SJCRH30 (cell line): ENCODE measurements around the gene ENTPD5. TPM values are rescaled to one million over a fixed set of nuclear protein-coding genes. Genes with fewer than 3 reads are reported as not detected.
A peak's percentile ranks its signal among the peaks of the same experiment; 100 is the strongest.
"Not testable (repeated sequence)": the region's sequence is repeated elsewhere in the genome, so short reads cannot be mapped to it uniquely, and the experiment has no call there.

Source experiments
- DNase-seq, 2 experiments: peaks; one replicate each; pipeline ENCODE4 v3.0.0-alpha.2; 2015 to 2020
- H3K27ac ChIP-seq: fragments of 250-450 bp; sonication (Bioruptor Pico); 2 replicates; pipeline ENCODE4 v1.5.1; 2020; ENCODE audit warnings: mild to moderate bottlenecking, moderate library complexity
- H3K27me3 ChIP-seq: fragments of 250-450 bp; sonication (Bioruptor Pico); 2 replicates; pipeline ENCODE4 v1.5.1; 2020; ENCODE audit warnings: mild to moderate bottlenecking, moderate library complexity
- H3K36me3 ChIP-seq: fragments of 250-450 bp; sonication (Bioruptor Pico); 2 replicates; pipeline ENCODE4 v1.5.1; 2020; ENCODE audit warnings: mild to moderate bottlenecking, moderate library complexity
- H3K4me1 ChIP-seq: fragments of 250-450 bp; sonication (Bioruptor Pico); 2 replicates; pipeline ENCODE4 v1.5.1; 2020; ENCODE audit warnings: mild to moderate bottlenecking, moderate library complexity
- H3K4me3 ChIP-seq: fragments of 250-450 bp; sonication (Bioruptor Pico); 2 replicates; pipeline ENCODE4 v1.5.1; 2020; ENCODE audit warnings: mild to moderate bottlenecking, moderate library complexity
- H3K9me3 ChIP-seq: fragments of 250-450 bp; sonication (Bioruptor Pico); replicated peaks from 2 replicates; pipeline ENCODE4 v1.5.1; 2020; ENCODE audit warnings: mild to moderate bottlenecking, moderate library complexity
- total RNA-seq: library from RNA; depleted of rRNA; stranded (reverse); fragments of >200 nt; shearing (Covaris generic); gene quantifications from 2 replicates; pipeline ENCODE4 v1.2.3, GENCODE V29; 2014; rRNA removed

Gene ENTPD5
- total RNA-seq, 1 experiment from 2014 or later: 8.4 TPM

DNA sequence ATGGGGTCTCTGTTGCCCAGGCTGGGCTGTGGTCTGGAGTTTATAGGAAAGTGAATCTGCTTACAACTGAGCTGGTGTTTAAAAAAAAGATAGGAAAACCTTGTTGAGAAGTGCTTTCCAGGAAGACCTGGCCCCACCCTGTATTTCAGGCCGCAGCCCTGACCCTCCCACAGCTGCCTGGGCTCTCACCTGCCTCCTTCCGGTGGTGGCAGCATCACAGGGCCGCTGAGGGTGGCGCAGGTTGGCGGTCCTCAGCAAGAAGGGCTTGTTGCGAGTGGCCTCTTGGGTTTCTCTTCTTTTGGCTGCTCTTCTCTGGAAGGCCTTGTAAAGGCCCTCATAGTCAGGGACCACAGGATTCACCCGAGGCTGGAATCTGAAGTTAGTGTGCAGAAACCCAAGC is 76.9 kb downstream of the ENTPD5 start:
- DNase-seq: no peak
- Histone ChIP-seq H3K27me3 (no peaks in the 10 kb centered on the region), H3K36me3 (no peaks in the 10 kb centered on the region)

DNA sequence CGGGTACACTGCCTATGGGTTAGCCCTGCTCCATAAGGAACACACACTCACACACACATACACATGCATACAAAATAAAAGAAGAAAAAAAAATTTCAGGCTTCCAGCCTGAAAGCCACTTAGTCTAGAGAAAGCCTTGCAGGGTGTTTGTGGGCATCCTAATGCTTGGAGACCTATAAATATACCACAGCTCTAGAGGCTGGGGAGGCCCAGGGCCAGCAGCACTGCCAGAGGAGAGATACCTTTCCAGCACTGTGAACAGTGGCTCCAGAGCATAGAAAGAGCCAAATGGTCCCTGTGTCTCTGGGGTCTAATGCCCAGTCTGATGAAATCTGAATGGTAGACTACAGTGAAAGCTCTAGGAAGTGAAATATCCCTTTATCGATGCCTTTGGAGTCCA is 82.1 kb downstream of the ENTPD5 start:
- Histone ChIP-seq H3K36me3 (peaks cover 22% of the 10 kb centered on the region), H3K9me3 (no peaks in the 10 kb centered on the region), H3K4me1 (no peaks in the 10 kb centered on the region), H3K4me3 (no peak overlapping the region), H3K27me3 (no peaks in the 10 kb centered on the region), H3K27ac (no peak overlapping the region)
- no peak for DNase-seq

More for the DNA sequence above, 76.9 kb downstream of the ENTPD5 start:
- no peaks in the 10 kb centered on the region for H3K4me1 ChIP-seq
- no peak overlapping the region for H3K27ac ChIP-seq
- H3K4me3 ChIP-seq: no peak overlapping the region
- no peaks in the 10 kb centered on the region for H3K9me3 ChIP-seq

DNA sequence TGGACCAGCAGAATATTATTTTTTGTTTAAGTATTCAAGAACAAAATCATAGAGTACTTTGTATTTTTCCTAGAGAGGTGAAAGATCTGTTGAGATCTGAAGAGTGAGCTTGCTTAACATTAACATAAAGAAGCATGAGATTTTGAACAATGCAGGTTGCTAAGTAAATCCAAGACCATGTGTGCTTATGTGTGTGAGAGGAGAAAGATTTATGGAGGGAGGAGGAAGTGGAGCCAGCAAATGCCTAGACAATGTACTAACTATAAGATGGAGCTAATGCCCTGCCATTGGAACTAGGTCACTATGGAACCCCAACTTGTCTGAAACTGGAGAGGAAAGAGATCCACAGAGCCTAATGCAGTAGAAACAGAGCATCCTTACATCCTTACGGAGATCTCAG is 82.5 kb downstream of the ENTPD5 start:
- no peaks in the 10 kb centered on the region for H3K27me3 ChIP-seq
- H3K36me3 ChIP-seq: peaks cover 27% of the 10 kb centered on the region
- DNase-seq: no peak
- H3K4me1 ChIP-seq: no peaks in the 10 kb centered on the region
- no peak overlapping the region for H3K4me3 ChIP-seq
- no peak overlapping the region for H3K27ac ChIP-seq
- no peaks in the 10 kb centered on the region for H3K9me3 ChIP-seq

DNA sequence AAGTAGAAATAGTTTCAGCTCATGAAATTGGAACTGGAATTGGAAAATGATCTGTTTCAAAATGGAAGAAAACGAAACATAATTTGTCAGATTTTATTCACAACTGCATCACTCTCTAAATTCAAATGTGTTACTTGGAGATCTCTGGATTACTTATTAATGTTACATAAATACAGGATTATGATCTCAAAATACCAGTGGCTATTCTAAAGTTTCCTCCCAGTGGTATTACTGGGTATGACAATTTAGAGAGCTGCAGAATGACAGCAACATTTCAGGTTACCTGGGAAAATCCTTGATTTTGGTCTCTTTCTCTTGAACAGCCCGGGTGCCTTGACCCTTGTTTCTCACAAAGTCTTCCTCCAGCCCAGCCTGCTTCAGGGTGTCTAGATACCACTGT is 83.4 kb downstream of the ENTPD5 start:
- no peaks in the 10 kb centered on the region for H3K27me3 ChIP-seq
- no peak overlapping the region for H3K27ac ChIP-seq
- DNase-seq: peak in 1 of 2 experiments; percentile 11
- no peaks in the 10 kb centered on the region for H3K9me3 ChIP-seq
- H3K4me1 ChIP-seq: no peaks in the 10 kb centered on the region
- no peak overlapping the region for H3K4me3 ChIP-seq
- peaks cover 35% of the 10 kb centered on the region for H3K36me3 ChIP-seq

DNA sequence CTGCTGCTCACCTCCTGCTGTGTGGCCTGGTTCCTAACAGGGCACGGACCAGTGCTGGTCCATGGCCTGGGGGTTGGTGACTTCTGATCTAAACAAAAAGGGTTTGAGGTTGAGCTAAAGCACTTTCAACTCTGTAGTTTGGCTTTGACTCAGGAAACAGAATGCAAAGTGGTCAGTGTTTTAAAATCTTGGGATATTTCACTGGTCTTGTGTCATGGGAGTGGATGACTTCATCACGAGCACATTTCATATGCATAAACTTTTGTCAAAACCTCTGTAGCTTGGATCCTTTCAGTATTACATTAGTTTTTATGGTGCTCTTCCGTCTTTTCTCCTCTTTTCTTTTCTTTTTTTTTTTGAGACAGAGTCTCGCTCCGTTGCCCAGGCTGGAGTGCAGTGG is 94.8 kb downstream of the ENTPD5 start:
- Histone ChIP-seq H3K4me1 (no peaks in the 10 kb centered on the region), H3K9me3 (no peaks in the 10 kb centered on the region), H3K4me3 (no peak overlapping the region), H3K27ac (no peak overlapping the region), H3K27me3 (no peaks in the 10 kb centered on the region), H3K36me3 (peaks cover 85% of the 10 kb centered on the region)
- no peak for DNase-seq

DNA sequence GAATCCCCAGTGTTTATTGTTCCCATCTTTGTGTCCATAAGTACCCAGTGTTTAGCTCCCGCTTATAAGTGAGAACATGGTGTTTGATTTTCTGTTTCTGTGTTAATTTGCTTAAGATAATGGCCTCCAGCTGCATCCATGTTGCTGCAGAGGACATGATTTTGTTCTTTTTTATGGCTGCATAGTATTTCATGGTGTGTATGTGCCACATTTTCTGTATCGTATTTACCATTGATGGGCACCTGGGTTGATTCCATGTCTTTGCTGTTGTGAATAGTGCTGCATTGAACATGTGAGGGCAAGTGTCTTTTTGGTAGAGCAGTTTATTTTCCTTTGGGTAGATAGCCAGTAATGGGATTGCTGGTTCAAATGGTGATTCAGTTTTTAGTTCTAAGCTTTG is 99.6 kb downstream of the ENTPD5 start:
- peaks cover 56% of the 10 kb centered on the region for H3K36me3 ChIP-seq
- not testable (repeated sequence) for H3K4me3 ChIP-seq, H3K9me3 ChIP-seq, H3K27me3 ChIP-seq, H3K27ac ChIP-seq, DNase-seq, H3K4me1 ChIP-seq

DNA sequence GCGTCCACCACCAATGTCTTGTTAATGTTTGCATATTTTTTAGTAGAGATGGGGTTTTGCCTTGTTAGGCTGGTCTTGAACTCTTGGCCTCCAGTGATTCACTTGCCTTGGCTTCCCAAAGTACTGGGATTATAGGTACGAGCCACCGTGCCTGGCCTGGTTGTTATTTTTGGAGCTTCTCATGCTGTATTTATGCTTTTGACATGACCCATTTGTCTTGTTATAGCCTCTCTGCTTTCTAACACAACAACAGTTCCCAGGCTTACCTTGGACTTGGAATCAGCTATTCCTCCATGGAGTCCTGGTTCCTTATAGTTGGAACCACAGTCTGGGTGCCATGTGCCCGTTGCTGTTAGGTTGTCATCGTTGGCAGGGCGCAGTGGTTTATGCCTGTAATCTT is 102.8 kb downstream of the ENTPD5 start:
- Histone ChIP-seq H3K27ac (no peak overlapping the region), H3K36me3 (peaks cover 50% of the 10 kb centered on the region), H3K4me3 (no peak overlapping the region), H3K27me3 (no peaks in the 10 kb centered on the region), H3K9me3 (no peaks in the 10 kb centered on the region), H3K4me1 (no peaks in the 10 kb centered on the region)
- no peak for DNase-seq

DNA sequence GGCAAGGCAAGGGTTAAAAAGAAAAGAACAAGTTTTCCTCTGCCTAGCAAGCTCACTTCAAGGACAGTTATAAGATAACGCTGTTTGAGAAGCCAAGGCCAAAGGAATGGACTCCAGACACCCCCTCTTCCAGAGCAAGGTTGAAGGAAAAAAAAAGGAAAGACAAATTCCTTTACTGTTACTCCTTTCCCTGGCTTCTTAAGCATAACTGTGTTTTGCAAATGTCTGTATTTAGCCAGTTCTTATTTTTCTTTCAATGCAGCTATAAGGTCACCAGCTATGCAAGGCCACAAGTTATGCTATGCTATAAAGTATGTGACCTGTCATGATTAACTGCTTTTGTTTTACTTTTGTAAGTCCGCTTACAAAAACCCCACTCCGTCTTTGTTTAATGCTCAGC is 105.8 kb downstream of the ENTPD5 start:
- Histone ChIP-seq H3K36me3 (peaks cover 45% of the 10 kb centered on the region), H3K27ac (no peak overlapping the region), H3K27me3 (no peaks in the 10 kb centered on the region), H3K4me1 (no peaks in the 10 kb centered on the region), H3K4me3 (no peak overlapping the region), H3K9me3 (no peaks in the 10 kb centered on the region)
- no peak for DNase-seq

DNA sequence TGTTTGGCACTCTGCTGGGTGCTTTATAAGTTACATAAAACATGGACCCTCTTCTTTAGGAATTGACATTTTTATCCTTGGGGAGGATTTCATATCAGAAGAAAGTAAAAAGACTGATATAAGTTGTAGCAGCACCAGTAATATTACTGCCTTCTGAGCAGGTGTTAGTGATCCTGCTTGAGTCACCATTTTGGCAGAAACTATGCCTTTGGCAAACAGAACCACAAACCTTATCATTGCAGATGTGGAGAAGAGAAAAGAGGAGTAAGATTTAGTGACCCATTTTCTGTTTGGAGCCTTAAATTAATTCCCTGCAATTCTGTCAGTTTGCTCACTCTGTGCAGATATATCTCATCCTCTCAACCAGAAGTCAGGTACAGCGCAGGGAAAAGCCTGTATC is 109.4 kb downstream of the ENTPD5 start:
- DNase-seq: no peak
- no peaks in the 10 kb centered on the region for H3K27me3 ChIP-seq
- no peaks in the 10 kb centered on the region for H3K9me3 ChIP-seq
- peaks cover 61% of the 10 kb centered on the region for H3K36me3 ChIP-seq
- H3K4me1 ChIP-seq: no peaks in the 10 kb centered on the region
- H3K4me3 ChIP-seq: no peak overlapping the region
- H3K27ac ChIP-seq: no peak overlapping the region

Other genes starting within 250 kb of the ENTPD5 start
- 3.8 and 5.4 TPM in 2 replicates for gene PTGR2, start 167.5 kb downstream of the ENTPD5 start, total RNA-seq
- gene ZNF410, start 132.4 kb downstream of the ENTPD5 start, total RNA-seq: 52.3 and 58.0 TPM in 2 replicates
- gene FAM161B, start 69.2 kb downstream of the ENTPD5 start, total RNA-seq: 0.94 and 1.1 TPM in 2 replicates
- 11.9 and 14.0 TPM in 2 replicates for gene COQ6, start 69.0 kb downstream of the ENTPD5 start, total RNA-seq
- 0.66 and 0.95 TPM in 2 replicates for gene BBOF1, start 61 bp upstream of the ENTPD5 start, total RNA-seq
- 13.2 and 14.2 TPM in 2 replicates for gene ALDH6A1, start 65.2 kb upstream of the ENTPD5 start, total RNA-seq
- 20.5 and 21.3 TPM in 2 replicates for gene LIN52, start 65.7 kb upstream of the ENTPD5 start, total RNA-seq
- gene VSX2, start 220.2 kb upstream of the ENTPD5 start, total RNA-seq: 0.02 and 0.03 TPM in 2 replicates